Posterior vena cava (tissue), 2 donors: ENCODE measurements around the gene RGSL1. TPM values are rescaled to one million over a fixed set of nuclear protein-coding genes. Genes with fewer than 3 reads are reported as not detected.

ENCODE experiments used
- DNase-seq: peaks from one replicate; pipeline ENCODE4 v3.0.0-alpha.2; 2020; ENCODE audit warnings: low spot score
- intact Hi-C, 2 donors: fragments of 100-400 bp; cut with DNase I; formaldehyde crosslinking; loops; one replicate each; pipeline versions ENCODE4 v1.14.1 to v1.14.2; 2022 to 2023
- total RNA-seq, 2 donors: library from RNA; stranded (reverse); fragmentation: NEBNext Ultra II Directional; extraction: Animal tissue kit (Norgen Biotek cat#: 25700); gene quantifications; one replicate each; pipeline ENCODE4 v1.2.1, GENCODE V29; 2021
- donor health status: DM: yes; HTN: yes; CAD: no.
- donor health status: DM: yes; HTN: yes; CAD: no.

The RGSL1 gene
- total RNA-seq, 2 donors from 2014 or later = not detected

DNA sequence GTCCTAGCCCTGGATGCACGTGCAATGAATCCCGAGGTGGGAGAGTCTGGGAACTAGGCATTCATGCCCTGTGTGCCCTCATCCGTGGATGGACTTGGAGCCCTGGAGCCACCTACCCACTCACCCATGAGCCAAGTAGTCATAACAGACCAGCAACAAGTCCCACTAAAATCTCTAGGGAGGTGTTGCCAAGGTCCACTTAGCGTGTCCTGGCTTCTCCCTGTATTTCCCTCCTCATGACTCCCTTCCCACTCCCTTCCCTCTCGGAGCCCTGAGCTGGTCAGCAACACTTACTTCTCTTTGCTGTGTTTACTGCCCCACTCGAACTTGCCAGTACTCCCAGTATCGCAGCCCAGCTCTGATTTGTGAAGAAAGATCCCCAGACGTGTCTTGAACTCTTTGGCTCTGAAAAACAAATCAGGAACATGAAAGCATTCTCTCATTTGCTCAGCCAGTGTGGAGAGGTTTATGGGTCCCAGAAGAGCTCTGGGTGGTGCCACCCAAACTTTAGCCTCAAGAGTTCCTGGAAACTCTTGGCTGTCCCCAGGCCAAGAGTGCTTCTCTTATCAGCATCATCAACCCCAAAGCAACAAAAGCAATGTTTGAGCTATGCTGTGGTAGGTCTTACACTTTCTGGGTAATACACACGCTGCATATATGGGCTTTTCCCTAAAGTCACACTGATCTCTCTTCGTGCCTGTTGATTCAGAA is 153.1 kb downstream of the RGSL1 start:
- DNase-seq = no peak
- intact Hi-C loops = no loop called here

DNA sequence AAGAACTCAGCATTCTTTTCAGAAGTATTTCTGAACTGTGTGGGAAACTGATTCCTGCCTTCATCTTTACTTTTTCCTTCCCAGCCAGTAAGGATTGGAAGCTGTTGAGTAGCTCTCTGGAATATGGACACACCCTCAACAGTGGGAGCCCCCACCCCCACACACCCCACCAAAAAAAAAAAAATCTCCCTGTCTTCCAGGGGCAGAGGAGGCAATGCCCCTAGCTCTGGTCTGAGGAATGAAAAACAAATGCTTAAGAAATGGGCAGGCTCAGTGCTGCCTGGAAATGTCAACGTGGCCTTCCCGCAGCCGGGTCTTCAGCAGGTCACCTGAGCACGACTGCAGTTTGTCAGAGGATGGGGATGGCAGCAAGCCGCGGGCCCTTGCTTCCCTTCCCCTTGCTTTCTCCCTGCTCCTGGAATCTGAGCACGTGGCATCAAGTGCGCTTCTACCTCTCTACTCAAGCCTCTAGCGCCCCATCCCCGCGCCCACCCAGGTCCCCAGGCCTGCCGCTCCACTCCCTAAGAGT is 153.8 kb downstream of the RGSL1 start:
- peak; percentile 84 for DNase-seq
- intact Hi-C loops = no loop called here

DNA sequence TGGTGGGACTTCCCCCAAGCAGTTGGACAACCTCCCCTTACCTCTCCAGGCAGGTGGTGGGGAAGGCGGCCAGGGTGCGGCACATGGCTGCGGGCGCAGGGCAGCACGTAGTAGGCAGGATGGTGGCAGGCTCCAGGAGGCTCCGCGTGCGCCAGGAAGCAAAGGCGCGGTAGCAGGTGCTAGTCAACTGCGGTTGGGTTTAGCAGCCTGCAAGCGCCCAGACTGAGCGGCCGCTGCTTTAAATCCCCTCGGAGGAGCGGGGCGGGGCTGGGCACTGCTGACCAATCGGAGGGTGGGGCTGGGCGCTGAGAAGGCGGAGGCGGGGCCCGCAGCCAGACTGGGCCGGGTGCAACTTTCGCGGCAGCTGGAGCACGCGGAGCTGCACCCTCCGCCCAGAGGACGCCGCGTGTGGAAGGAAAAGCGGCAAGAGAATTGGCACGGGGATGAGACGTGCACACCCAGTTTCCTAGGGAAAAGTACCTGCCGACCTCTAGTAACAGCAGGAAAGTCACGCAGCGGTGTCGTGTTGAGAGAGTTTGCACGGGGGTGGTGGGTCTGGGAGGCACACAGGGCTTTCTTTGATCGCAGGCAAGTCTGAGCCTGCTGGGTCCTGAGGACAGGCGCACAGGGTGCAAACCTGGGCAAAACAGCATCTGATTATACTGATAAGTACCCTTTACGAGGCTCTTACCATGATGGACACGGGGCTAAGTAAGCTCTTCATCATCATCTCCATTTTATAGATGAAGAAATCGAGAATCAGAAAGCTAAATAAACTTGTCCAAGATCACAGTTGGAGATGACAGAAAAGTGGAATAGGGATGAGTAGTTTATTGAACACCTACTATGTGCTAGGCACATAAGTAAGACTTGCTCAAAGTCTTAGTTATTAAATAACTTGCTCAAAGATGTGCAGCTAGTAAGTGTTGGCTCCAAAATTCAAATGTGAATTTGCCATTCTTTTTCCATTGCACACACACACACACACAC is 154.5 kb downstream of the RGSL1 start, which contains the start of gene RGS16:
TSS of gene RGS16 (minus strand) at position 215 of the 990 bp plus-strand sequence. CDS start at position 85, 130 bp downstream.
- intact Hi-C loops = no loop called here
- DNase-seq = peak; percentile 98

DNA sequence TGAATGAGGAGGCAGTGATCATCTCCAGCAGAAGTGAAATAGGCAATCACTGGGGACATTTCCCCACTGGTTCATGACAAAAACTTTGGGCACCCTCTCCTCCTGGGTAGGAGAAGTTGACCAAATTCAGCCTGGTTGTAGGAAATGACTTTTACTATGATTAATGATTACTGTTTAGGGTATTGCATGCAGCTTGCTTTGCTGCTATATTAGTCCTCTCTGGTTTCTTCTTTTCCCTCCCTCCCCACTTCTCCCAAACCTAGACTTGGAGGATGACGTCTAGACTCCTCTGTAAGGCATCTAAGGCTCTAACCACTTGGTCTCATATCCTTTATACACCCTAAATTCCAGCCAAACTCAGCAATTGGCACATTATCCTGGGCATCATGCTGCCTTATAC is 157.6 kb downstream of the RGSL1 start:
- no peak for DNase-seq
- intact Hi-C loops = no loop called here

DNA sequence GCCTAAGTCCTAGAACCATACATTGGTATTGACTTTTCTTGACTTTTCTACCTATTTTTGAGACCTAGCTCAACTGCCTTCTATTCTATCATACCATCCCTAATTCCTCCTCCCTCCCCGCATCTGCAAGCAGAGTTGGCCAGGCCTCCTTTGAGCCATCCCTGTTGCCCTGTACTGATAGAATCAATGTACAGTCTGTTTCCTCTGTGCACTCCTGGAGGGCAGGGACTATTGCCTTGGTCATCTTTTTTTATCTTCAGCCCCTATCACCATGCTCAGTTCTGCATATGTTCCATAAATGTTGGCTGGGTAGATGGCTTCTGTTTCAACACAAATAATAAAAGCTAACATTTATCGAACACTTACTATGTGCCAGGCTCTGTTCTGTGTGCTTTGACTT is 158.3 kb downstream of the RGSL1 start:
- intact Hi-C loops = no loop called here
- no peak for DNase-seq

DNA sequence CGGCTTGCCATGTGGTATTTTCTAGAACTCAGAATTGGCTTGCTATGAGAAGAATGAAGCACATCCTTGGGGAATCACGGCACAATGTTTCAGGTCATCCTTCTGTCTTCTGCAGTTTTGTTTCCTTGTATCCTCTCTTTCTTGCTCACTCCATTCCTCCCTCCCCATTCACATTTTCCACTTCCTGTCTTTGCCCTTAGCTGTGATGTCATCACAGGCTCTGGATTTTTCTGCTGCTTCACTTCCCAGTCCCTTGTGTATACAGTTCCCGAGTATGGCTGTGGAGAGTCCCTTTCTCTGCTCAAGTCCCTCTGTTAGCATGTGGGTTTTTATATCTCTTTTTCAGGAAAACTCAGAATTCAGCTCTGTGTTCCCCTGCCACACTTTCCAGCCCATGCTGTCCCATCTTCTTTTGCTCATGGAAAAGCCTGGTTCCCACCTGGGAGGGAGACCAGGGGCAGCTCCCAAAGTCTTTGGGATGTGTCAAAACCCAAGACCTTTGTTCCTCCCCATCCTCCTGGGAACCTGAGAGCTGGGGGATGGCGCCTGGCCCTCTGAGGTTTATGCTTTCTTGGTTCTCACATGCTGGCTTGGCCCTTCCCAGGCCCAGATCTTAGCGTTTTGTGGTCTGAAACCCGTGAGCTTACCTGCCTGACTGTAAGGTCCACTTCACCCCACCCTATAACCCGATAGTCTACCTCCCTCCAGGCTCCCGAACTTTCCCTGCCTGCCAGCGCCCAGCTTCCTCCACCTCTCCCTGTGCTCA is 159.1 kb downstream of the RGSL1 start:
- no peak for DNase-seq
- intact Hi-C loops = no loop called here

Other genes starting within 250 kb of the RGSL1 start
- 100 to 1,000 TPM; 482 to 580 TPM for gene GLUL, start 58.4 kb upstream of the RGSL1 start, total RNA-seq
- gene TEDDM1, start 49.5 kb upstream of the RGSL1 start, total RNA-seq = not detected
- 1 to 10 TPM; 5.1 to 9.2 TPM for gene RNASEL, start 139.1 kb downstream of the RGSL1 start, total RNA-seq
- gene RGS16, start 154.2 kb downstream of the RGSL1 start, total RNA-seq = 1 to 10 TPM; 3.1 to 6.9 TPM
- under 1 TPM in 1 of 2 donors, not detected in 1; 0.10 TPM for gene RGS8, start 234.4 kb downstream of the RGSL1 start, total RNA-seq